Tongue (tissue), 2 donors: ENCODE data around the gene LBX1. TPM values are rescaled to one million over a fixed set of nuclear protein-coding genes. Genes with fewer than 3 reads are reported as not detected.
A peak's percentile ranks its signal among the peaks of the same experiment; 100 is the strongest.

Experiments
- DNase-seq: peaks from one replicate; pipeline ENCODE4 v3.0.0-alpha.2; 2015
- total RNA-seq: library from RNA; depleted of rRNA; stranded (reverse); fragments of >200 nt; gene quantifications from one replicate; pipeline ENCODE4 v1.2.3, GENCODE V29; 2014

LBX1 gene, protein sequence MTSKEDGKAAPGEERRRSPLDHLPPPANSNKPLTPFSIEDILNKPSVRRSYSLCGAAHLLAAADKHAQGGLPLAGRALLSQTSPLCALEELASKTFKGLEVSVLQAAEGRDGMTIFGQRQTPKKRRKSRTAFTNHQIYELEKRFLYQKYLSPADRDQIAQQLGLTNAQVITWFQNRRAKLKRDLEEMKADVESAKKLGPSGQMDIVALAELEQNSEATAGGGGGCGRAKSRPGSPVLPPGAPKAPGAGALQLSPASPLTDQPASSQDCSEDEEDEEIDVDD
- total RNA-seq = 5.6 TPM

- DNase-seq = peak; percentile 81
Observed at GRCh38 chr10:101229266-101230182, at the start of gene LBX1. TSS of gene LBX1 (minus strand) at chr10:101229463. CDS start at chr10:101228815, 648 bp downstream.

DNA sequence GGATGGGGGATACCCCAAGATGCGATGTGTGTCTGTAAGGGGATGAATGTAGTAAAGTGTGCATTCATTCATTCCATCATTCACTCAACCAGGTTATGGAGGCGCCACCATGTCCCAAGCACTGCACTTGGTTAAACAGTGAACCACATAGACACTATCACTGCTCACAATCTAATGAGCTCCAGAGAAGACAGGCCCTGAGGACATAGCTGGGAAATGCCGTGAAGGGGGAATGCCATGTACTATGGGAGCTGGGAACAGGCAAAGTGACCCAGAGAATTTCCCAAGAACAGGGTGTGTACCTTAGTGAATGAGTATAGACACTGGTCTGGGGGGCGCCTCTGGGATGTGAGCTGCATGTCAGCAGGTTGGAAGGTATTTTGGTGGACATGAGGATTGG is 44.5 kb upstream of the LBX1 start:
- no peak for DNase-seq

DNA sequence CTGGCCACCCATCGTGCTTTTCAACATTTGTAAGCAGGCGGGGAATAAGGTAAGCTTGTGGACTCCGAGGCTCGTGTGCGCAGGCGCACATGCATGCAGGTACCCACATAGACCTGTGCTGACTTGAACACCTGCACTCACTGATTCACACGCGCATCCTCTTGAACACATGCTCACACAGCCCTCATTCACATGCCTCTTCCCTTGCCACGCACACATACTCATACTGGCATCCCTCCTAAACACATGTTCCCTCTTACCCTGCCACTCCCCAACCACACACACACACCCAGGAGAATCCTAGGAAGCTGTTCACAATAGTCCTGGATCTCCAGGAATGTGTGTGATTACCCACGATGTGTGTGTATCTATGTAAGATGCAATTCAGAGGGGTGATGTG is 44.1 kb upstream of the LBX1 start:
- DNase-seq = no peak

DNA sequence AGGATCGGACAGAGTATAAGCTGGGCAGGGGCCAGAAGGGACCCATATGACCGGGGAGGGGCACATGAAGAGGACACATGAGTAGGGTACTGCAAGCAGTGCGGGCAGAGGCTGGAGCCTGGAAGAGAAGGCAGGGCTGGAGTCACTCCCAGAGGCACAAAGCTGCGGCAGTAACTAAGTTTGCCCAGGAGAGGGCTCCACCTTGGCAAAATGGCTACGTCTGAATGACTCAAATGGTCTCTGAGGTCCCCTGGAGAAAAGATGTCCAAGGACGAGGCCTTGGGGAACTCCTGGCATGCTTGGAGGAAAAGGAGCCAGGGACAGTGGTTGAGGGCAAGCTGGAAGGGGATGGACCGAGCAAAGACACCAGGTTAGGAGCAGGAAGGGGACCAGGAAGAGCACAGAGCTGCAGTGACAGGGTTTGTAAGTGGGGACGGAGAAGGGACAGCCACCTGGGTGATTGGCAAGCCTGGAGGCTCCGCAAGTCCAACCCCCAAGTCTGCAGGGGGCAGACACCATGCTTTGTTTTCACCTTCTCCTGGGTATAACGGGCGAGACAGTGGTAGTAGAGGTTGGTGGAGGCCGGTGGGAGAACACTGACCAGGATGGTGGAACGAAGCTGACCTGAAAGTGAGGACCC is 43.1 kb upstream of the LBX1 start:
- peak; percentile 83 for DNase-seq

DNA sequence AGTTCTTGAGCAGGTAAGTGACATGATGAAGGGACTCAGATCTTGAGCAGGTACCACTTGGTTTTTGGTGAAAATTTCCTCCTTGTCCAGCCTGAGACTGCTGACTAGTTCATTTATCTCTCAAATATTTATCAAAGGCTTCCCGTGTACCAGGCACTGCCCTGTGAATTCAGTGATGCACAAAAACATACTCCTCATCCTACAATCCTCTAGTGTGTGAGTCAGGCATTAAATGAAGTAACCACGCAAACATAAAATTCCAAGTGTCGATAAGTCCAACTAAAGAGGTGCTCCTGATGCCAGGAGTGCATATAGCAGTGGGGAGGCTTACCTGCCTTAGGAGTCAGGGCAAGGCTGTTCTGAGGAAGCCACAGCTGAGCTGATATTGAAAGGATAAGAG is 41.5 kb upstream of the LBX1 start:
- no peak for DNase-seq

DNA sequence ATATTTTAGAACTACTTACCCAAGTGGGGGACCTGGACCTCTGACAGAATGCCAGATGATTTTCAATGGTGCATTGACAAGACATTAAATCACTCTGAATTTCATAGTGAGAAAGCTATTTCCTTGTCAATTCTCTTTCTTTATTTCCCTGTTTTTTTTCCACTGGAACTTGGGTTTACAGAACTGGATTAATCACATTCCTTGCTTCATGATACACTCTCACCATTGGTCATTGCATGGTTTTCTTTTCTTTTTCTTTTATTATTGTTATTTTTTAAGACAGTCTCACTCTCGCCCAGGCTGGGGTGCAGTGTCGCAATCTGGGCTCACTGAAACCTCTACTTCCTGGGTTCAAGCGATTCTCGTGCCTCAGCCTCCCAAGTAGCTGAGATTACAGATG is 38.5 kb upstream of the LBX1 start:
- no peak for DNase-seq

GRCh38 chr10:101267290-101267680 is 38.0 kb upstream of the LBX1 start:
- no peak for DNase-seq

DNA sequence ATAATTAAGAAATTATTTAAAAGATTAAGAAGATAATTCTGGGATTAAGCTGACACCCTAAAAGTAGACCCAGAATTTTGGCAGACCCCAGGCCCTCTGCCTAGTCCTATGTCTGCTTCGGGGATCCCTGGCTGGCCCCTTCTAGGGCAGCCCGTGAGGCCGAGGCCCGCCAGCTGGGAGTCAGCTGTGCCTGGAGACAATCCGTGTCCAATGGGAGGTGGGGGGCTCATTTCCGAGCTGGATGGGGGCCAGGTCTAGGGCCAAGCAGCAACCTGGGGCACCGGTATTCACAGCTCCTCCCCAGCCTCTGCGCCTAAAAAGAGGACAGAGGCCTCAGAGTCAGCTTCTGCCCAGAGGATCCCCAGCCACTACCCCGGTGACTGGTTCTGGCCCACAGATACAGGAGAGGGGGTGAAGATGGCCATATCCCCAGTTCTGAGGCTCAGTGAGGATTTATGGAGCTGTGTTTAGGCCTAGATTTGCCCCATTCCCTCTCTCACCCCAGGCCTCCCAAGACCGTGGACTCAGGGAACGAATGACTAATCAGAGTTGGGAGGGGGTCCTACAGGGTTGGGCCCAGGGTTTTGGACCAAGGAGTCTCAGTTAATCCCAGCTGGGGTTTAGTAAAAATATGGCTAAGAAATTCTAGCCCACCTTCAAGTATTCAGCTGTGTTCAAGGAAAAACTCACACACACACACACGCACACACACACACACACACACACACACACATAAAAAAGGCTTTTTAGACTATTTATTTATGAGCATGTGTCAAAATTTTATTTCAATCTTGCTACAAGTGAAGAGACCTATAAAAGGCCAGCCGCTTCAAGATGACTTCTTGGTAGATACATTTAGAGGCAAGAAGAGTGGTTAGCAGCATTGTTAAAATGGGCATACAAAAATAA is 37.4 kb upstream of the LBX1 start:
- DNase-seq = peak; percentile 80

GRCh38 chr10:101263150-101263752 is 34.0 kb upstream of the LBX1 start:
- DNase-seq = peak; percentile 63

- DNase-seq = no peak
Observed at GRCh38 chr10:101262147-101262546, 32.9 kb upstream of the LBX1 start.

- DNase-seq = no peak
Observed at GRCh38 chr10:101261702-101262101, 32.4 kb upstream of the LBX1 start.

GRCh38 chr10:101260764-101261481 is 31.7 kb upstream of the LBX1 start:
- no peak for DNase-seq

DNA sequence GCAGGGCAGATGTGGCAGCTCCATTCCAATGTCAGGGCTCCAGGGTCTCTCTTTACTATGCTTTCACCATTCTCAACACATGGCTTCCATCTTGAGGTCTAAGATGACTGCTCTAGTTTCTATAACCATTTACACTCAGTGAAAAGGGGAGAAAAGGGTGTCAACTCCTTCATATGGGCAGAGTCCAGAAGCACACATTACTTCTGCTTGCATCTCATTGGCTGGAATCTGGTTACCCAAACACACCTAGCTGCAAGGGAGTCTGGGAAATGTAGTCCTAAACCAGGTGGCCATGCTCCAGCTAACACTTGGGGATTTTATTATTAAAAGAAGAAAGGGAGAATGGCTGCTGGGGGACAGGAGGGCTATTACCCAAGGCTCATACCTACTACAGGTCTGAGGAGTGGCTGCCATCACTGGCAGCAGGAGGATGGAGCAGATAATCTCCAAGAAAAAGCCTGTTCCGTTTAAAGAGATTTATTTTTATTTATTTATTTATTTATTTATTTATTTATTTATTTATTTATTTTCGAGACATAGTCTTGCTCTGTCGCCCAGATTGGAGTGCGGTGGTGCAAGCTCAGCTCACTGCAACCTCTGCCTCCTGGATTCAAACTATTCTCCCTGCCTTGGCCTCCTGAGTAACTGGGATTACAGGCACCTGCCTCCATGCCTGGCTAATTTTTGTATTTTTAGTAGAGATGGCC is 29.1 kb upstream of the LBX1 start:
- no peak for DNase-seq

GRCh38 chr10:101257491-101257890 is 28.2 kb upstream of the LBX1 start:
- DNase-seq = no peak

DNA sequence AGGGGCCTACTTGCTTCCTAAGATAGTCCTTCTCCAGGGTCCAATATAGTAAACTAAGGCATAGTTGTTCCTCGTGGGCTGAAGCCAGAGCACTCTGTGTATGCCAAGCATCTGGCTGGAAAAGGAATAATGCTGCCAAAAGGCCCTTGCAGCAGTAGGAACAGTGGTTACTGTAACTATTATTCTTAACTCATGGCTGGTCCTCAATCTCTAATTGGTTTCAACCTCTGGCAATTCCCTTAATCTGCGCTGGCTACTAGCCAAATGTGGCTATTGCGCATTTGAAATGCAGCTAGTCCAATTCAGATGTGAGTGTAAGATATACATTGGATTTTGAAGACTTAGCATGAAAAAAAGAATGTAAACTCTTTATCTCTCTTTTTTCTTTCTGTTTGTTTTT is 27.8 kb upstream of the LBX1 start:
- peak; percentile 34 for DNase-seq

- no peak for DNase-seq
Observed at GRCh38 chr10:101256387-101256786, 27.1 kb upstream of the LBX1 start.

- no peak for DNase-seq
Observed at GRCh38 chr10:101250136-101250535, 20.9 kb upstream of the LBX1 start.

- no peak for DNase-seq
Observed at GRCh38 chr10:101249171-101249581, 19.9 kb upstream of the LBX1 start.

GRCh38 chr10:101246639-101247038 is 17.4 kb upstream of the LBX1 start:
- no peak for DNase-seq
